Stimulated activated CD8-positive, alpha-beta memory T cell treated with anti-CD3 and anti-CD28 coated beads, Interleukin-12 subunit alpha, Interleukin-12 subunit beta, amount 100 ng/mL, for 1 hour (primary cell): Measurements from ENCODE around the gene ALPL.
"Not testable (repeated sequence)": the region's sequence is repeated elsewhere in the genome, so short reads cannot be mapped to it uniquely, and the experiment has no call there.

Experiments used
- DNase-seq: peaks from one replicate; pipeline ENCODE4 v3.0.0-alpha.2; 2020; ENCODE audit warnings: low read depth

ALPL gene

DNA sequence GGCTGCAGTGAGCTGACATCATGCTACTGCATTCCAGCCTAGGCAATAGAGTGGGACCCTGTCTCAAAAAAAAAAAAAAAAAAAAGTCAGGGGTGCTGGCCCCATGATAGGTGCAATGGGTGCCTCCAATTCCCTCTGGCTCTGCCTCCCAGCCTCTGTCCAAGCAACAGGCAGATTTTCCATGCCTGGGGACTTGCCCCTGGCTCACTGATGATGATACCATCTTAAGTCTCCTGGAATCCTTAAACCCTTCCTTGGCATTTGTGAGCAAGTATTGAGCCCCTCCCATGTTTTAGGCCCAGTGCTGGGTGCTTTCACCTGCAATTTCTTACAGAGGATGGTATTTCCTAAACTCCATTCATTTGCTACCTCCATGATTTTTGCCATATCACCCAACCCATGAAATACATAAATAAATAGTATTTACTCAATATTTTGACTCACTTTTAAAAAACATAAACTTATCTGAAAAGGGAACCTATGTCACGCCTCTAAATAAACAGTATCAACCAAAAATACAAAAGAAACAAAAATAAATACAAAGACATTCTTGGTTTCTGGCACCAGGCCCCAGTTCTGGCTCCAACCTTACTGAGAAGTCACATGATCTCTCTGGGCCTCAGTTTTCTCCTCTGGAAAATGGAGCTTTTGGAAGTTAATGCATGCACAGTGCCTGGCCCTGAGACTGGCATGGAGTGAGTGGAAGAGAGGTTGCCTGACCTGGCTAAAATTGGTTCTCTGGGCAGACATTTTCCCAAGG is 1.5 kb upstream of the ALPL start:
- no peak for DNase-seq

DNA sequence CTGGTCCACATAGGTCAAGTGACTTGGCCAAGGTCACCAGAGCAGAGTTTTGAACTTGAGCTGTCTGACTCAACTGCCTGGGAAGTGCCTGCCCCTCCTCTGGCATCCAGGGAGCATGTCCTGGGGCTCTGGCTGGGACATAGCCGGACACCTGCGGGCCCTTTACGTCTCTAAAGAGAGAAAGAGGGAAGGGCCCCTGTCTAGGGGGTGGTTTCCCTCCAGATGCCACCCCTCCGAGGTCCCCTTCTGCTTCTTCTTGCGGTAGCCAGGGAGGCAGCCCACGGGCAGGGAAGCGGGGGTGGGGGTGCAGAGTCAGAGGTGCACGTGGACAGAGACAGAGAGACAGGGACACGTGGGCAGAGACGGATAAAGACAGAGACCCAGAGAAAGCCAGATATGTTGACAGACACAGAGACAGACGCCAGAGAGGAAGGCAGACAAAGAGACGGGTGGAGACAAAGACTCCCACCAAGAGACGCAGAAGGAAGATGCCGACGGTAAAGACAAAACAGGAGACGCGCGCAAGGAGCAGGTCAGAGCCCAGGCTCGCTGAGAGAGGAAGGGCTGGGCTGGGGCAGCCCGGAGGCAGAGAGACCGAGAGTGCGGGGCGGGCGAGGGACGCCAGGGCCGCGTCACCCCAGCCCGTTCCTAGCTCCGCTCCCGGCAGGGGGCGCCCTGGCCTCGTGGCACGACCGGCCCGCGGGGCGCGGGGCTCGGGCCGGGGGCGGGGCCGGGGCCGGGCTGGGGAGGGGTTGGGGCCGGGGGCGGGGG is 458 bp upstream of the ALPL start:
- DNase-seq = peak; percentile 20

DNA sequence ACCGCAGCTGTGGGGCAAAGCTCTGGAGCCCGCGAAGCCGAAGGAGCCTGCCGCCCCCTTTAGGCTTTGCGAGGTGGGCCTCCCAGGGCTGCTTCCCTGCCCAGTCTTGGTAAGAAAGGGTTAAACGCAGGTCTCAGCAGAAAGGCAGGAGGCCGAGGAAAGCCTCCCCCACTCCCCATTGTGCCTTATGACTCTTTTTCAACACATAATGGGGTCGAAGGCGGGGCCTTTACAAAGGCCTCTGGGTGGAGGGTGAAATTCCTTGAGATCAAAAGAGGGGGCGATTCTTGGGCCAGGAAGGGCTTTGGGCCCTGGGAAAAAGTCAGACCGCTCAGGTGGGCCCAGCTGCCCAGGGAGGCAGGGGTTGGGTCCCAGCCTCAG is 880 bp downstream of the ALPL start:
- DNase-seq = no peak

DNA sequence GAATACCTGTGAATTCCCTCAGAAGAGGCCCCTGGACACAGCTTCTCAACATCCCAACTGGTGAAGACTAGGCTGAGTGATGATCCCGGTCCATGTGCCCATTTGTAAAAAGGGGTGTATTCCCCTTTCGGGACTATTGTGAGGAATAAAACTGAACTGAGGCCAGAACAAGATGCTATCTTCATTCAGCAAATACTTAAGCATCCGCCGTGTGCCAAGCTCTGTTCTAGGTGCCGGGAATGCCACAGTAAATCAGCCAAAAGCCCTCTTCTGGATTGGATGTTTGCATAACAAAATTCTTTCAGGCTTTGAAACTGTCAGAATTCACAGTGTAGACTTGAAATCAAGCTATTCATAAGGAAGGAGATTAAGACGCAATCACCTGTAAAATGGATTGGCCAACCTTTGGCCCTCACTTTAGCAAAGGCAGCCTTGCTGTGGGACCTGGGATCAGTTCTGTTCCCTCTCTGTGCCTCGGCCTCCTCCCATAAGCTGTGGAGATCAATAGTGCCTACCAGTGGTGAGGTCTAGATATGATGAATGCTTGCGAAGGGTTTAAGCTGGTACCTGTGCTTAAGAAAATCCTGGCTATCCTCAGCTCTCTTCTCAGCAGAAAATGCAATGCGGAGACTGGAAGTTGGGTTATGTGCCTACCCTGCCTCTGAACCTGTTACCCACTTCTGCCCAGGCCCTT is 1.8 kb downstream of the ALPL start:
- DNase-seq = no peak

DNA sequence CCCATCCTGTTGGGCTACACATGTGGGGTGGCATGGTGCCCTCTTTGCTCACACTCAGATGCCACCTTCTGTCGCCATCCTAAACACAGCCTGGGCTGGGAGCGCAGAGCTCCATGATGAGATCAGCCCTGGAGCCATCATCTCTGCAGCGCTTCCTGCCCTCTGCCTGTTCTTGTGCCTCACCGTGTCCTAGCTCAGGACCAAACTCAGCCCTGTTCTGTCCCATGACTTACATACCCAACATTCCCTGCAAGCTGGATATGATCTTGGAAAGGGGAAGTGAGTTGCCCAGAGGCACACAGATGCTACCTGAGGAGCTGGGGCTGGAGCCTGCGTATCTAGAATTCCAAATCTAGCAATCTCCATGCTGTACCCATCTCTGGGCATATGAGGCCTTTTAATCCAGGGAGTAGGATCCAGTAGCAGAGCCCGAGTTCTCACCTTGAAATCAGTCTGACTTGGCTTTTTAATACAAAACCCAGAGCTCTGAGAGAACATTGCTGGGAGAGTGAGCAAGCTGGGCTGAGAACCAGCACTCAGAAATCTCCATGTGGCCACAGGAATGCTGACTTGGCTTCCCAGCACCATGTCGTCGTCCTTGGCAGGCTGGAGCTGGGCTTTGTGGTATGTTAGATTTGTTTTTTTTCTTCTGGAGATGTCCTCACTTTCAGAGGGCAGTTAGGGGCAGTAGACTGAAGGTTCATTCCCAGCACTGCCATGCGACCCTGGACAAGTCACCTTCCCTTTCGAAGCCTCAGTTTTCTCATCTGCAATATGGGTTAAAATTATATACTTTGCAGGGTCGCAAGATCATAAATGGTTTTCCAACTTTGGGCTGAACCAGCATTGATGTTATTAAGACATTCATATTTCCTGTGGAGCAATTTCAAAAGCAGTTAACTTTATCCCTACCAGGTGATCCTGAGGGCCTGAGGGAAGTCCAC is 2.6 kb downstream of the ALPL start:
- no peak for DNase-seq

DNA sequence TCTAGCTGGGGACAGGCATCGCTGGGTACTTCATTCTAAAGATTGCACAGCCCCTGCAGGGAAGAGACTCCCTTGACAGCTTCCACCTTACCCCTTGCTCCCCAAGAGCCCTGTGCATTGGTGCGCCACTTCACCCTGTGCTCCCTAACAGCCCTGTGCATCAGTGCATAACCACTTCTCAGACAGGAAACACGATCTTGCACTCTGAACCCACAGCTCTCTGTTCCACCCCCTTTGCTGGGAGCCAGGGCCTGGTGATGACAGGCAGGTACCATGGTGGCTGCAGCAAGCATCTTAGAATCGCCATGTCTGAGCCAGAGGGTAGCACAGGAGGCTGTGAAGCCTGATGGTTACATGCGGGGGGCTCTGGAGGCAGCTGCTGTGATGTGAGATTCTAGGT is 5.0 kb downstream of the ALPL start:
- DNase-seq = no peak

DNA sequence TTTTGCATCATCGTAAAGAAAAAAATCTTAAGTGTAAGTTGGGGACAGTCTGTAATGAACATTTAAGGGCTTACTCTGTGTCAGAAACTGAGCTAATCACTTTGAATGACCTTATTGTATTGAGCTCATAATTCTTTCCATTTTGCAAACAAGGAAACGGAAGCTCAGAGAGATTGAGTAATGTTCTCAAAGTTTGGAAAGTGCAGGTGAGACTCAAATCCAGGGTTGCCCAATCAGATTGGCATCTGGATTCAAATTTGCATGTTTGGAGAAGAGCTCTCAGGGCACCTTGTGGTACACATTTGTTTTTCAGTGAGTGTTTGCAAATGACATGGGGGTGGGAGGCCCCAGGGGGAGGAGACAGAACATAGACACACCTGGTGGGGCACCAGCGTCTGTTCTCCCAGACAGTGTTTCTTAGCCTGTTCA is 8.0 kb downstream of the ALPL start:
- no peak for DNase-seq

DNA sequence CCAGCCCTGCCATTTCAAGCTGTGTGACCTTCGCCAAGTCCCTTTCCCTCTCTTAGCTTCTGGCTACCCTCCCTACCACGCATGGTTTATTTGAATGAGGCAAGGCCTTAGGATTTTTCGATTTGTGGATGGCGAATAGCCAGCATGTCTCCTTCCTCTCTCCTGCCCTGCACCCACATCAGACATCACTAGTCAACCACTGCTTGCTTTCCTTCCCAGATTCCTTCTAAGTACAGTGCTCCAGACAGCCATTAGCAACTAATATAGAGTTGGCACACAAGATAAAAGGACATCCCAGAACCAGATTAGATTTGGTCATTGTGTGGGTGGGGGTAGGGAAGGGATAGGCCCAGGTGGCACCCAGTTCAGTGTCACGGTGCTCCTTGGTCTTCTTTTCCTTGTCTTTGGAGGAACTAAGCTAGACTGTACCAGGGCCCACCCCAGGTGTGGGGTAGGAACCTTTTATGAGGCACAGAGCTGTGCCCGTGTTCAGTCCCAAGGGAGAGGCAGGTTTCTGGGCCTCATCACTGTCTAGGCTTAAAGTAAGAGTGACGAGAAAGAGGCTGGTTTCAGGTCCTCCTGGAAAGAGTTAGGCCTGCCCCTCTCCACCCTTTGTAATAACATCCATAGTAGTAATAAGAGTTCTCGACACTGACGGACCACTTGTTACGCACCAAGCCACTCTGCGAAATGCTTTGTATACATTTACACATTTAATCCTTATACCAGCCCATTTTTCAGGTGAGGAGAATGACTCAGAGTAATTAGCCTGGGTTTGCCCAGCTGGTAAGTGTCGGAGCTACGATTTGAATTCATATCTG is 8.6 kb downstream of the ALPL start:
- no peak for DNase-seq

DNA sequence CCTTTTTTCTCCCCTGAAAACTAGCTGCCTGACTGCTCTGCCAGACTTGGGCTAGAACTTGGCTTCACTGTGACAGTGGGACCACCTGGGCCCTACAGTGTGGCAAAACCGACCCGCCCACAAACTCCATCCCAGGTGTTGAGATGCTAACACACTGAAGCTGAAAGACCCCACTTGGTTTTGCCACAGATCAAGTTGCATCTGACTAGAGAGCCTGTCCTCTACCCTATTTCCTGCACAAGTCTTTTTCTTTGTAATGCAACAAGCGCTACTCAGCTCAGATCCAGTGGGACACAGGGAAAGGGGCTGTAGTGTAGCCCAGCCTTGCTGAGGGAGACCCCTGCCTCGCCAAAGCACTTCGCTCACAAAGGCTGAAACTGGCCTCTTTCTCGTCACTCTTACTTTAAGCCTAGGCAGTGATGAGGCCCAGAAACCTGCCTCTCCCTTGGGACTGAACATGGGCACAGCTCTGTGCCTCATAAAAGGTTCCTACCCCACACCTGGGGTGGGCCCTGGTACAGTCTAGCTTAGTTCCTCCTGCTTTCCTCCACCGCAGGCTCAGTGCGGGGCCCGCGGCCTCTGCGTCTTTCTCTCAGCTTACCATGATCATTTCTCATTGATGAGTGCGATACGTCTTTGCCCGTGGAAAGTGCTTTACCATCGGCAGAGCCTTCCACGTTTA is 9.7 kb downstream of the ALPL start:
- no peak for DNase-seq

DNA sequence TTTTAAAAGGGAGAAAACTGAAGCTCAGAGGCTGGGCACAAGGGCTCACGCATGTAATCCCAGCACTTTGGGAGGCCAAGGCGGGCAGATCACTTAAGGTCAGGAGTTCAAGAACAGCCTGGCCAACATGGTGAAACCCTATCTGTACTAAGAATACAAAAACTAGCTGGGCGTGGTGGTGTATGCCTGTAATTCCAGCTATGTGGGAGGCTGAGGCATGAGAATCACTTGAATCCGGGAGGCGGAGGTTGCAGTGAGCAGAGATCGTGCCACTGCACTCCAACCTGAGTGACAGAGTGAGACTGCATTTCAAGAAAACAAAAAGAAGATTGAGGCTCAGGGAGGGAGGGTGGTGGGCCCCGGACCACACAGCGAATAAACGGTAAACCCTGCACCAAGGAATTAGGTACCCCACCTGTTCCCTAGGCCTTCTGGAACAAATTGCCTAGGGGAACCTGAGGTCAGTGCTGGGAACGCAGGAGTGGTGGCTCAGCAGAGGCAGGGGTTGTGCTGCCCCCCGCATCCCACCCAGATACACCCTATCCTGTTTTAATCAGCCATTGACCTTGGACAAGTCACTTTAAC is 10.4 kb downstream of the ALPL start:
- not testable (repeated sequence) for DNase-seq

DNA sequence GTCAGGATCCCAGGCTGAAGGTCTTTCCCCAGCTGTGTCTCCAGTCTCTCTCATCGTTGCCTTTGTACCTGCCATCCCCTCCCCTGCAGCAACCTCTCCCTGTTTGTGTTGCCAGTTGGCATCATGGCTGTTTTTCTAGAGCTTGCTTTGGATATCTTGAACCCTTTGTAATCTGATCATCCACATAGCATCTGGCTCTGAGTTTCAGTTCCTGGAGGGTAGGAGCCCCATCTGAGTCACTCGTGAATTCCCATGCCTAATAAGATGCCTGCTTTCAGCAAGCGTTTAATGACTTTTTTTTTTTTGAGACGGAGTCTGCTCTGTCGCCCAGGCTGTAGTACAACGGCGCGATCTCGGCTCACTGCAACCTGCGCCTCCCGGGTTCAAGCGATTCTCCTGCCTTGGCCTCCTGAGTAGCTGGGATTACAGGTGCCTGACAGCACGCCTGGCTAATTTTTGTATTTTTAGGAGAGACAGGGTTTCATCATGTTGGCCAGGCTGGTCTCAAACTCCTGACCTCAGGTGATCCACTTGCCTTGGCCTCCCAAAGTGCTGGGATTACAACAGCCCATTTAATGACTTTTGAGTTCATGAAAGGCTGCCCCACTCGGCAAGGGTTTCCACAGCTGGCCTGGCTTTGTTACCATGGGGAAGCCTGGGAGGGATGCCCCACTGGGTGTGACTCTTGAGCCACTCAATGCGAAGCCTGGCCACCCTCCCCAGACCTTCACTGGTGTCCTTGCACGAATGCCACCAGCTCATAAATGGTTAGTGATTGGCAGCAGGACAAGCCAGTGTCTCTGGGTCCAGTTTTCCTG is 11.9 kb downstream of the ALPL start:
- no peak for DNase-seq

DNA sequence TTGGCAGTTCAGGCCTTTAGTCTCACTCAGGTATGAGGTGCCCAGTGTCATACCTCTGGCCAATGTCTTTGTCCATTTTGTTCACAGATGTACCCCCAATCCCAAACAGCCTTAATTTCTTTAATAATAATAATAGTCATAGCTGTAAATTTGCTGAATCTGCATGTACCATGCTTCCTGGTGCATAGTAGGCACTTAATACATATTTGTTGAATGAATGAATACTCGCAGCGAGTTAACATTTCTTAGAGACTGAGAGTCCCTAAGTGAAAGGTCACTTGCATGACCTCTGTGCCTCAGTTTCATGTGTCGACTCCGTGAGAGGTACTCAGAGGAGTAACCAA is 12.5 kb downstream of the ALPL start:
- DNase-seq = no peak

DNA sequence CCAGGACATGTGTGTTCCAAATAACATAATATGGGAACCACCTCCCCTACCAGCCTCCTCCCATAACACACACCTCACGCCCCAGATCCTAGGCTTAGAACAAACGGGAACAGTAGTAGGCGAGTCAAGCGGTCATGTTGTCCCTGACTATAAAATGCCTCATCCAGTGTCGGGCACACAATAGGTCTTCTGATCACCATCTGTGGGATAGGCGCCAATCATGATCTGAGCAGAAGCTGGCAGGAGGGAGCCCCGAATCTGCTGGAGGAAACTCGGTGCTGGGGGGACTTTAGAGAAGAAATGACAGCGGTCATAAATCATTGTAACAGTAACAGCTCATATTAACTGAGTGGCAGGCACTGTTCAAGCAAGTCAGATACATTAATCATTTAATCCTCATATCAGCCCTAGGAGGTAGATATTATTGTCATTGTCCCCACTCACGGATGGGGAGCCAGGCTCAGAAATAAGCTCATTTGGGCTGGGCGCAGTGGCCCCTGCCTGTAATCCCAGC is 13.4 kb downstream of the ALPL start:
- DNase-seq = no peak

DNA sequence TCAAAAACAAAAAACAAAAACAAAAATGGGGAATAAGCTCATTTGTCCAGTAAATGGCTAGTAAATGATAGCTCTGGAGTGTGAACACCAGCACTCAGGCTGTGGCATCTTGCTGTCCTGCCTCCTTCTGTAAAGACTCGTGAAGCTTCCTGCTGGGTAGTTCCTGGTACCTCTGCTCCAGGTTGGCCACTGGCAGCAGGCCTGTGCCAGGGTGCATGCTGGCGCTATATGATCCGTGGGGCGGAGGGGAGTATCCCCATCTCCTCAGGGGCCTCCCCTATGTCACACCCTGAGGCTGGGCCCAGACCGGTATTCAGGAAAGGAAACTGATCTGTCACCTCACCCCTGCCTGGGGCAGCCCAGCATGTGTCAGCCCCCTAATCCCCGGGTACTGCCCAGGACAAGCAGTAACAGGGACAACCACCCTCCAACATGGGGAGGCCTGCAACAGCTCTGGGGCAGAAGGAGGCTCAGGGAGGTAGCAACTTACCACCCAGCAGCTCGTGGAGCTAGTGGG is 14.1 kb downstream of the ALPL start:
- no peak for DNase-seq

DNA sequence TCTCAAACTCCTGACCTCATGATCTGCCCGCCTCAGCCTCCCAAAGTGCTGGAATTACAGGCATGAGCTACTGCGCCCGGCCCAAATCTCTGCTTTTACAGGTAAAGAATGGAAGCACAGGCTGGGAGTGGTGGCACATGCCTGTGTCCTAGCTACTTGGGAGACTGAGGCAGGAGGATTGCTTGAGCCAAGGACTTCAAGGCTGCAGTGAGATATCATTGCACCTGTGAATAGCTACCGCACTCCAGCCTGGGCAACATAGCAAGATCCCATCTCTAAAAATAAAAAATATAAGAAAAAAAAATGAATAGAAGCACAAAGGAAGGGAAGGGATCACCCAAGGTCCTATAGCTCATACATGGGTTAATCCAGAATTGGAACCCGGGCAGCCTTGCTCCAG is 15.0 kb downstream of the ALPL start:
- no peak for DNase-seq

DNA sequence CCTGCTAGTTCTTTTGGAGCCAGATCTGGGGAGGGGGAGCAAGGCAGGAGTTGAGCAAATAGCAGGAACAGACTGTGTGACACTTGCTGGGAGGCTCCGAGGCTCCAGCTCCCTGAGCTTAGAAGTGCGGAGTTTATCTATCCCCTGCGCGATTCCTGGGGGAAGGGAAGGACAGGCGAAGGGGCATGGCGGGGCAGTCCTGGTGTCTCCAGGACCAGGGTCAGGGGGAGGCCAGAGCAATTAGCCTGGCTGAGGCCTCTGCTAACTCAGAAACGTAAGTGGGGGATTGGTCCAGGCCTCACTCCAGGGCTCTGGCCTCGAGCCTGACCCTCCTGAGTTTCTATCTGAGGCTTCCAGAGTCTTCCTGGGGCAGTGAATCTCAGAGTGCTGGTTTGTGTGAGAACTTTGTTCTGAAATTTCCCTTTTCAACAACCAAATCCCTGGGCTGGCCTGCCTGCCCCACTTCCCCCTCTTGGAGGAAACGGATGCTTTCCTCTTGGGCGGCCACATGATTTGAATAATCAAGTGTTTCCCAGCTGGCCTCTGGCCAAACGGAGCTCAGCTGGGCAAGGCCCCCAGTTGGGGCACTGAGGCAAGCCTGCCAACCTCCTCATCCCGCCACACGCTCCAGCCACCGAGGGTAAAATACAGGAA is 15.6 kb downstream of the ALPL start:
- no peak for DNase-seq

DNA sequence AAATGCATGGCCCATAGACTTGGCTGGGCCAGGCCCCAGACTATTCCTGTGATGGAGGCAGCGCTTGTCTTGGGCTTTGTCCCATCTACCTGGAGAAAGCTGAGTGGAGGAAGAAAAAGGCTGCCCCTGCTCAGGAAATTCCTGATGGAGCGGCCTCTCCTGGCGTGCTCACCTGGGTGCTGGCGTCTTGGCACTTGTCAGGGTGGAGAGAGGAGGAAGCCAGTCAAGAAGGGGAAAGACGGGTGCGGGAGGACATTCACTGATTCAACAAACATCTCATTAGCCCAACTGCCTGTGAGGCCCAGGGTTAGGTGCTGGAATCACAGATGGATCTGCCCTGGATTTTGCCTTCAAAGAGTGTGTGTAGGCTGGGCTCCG is 16.1 kb downstream of the ALPL start:
- DNase-seq = no peak

DNA sequence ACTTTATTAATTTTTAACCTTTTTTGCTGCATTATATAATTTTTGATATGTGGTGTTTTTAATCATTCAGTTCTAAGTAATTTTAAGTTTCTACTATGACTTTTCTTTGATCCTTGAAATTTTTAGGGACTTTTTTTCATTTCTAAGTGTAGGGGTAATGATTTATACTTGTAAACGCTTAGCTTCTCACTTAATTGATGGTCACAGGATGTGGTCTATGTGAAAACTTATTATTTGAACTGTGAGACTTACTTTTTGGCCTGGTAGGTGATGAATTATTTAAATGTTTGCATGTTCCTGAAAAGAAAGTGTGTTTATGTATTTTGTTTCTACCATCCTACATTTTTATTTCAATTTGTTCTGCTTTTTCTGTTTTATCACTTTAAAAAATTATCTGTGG is 17.2 kb downstream of the ALPL start:
- no peak for DNase-seq
